ENCODE results near the gene ABCA7.

DNA sequence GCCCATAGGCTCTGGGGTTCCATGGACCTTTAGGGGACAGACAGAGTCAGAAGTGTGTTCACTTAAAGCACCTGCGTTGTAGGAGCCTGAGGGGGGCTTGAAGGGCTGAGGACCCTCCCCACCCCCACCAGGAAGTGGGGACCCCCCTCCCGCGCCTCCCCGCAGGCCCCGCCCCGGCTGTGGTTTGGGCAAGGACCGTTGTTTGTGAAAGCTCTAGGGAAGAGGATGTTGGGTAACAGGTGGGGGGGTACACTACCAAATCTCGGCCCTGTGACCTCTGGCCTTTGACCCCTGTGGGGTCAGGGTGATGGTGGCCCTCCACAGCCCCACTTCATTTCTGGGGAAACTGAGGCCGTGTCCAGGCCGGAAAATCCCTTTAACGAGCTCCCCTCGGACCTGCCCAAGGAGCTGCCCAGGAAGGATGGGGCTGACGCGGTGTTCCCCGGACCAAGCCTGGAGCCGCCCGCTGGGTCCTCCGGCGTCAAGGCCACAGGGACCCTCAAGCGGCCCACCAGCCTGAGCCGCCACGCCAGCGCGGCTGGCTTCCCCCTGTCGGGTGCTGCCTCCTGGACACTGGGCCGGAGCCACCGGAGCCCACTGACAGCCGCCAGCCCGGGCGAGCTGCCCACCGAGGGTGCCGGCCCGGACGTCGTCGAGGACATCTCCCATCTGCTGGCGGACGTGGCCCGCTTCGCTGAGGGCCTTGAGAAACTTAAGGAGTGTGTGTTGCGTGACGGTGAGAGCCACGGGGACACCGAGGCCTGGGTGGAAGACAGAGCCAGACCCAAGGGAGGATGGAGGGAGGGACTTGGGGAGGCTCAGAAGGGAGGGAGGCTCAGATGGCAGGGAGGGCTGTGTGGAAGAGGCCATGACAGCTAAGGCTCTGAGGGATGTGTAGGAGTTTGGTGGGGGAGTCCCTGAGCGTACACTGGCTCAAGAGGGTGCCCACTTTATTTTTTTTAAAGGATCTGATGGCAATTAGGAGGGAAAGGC is 28.4 kb downstream of the ABCA7 start:
- TF ChIP-seq BRCA1 (IDR thresholded peaks at IDR 0.05; ENCODE audit: low read depth, low read length): no peak
- TF ChIP-seq HDAC6 (IDR thresholded peaks at IDR 0.05; ENCODE audit: low read depth, low read length): no peak
- TF ChIP-seq, protein P1, sequence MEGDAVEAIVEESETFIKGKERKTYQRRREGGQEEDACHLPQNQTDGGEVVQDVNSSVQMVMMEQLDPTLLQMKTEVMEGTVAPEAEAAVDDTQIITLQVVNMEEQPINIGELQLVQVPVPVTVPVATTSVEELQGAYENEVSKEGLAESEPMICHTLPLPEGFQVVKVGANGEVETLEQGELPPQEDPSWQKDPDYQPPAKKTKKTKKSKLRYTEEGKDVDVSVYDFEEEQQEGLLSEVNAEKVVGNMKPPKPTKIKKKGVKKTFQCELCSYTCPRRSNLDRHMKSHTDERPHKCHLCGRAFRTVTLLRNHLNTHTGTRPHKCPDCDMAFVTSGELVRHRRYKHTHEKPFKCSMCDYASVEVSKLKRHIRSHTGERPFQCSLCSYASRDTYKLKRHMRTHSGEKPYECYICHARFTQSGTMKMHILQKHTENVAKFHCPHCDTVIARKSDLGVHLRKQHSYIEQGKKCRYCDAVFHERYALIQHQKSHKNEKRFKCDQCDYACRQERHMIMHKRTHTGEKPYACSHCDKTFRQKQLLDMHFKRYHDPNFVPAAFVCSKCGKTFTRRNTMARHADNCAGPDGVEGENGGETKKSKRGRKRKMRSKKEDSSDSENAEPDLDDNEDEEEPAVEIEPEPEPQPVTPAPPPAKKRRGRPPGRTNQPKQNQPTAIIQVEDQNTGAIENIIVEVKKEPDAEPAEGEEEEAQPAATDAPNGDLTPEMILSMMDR (IDR thresholded peaks at IDR 0.05; ENCODE audit: control extremely low read depth in 1 of 3, insufficient read depth in 1 of 3, low read depth in 1 of 3, low read length in 3 of 3): no peak
